Activated CD8-positive, alpha-beta memory T cell treated with anti-CD3 and anti-CD28 coated beads for 1 hour (primary cell): ENCODE measurements around the gene CCDC73.
"Not testable (repeated sequence)": the region's sequence is repeated elsewhere in the genome, so short reads cannot be mapped to it uniquely, and the experiment has no call there.

ENCODE experiments used
- DNase-seq, 2 donors: peaks; one replicate each; pipeline ENCODE4 v3.0.0-alpha.2; 2020; ENCODE audit warnings: low read depth in 1 of 2; ENCODE audit errors: extremely low read depth in 1 of 2

The CCDC73 gene

GRCh38 chr11:32809313-32809712 is 14.9 kb upstream of the CCDC73 start:
- DNase-seq = peak in 1 of 2 donors; percentile 10

GRCh38 chr11:32796425-32796824 is 2.0 kb upstream of the CCDC73 start:
- no peak for DNase-seq

- peak in 1 of 2 donors; percentile 43 for DNase-seq
Observed at GRCh38 chr11:32792948-32793475, 1.4 kb downstream of the CCDC73 start.

GRCh38 chr11:32792111-32792947 is 2.1 kb downstream of the CCDC73 start:
- no peak for DNase-seq

- no peak for DNase-seq
Observed at GRCh38 chr11:32790916-32791315, 3.5 kb downstream of the CCDC73 start.

GRCh38 chr11:32786811-32787210 is 7.7 kb downstream of the CCDC73 start:
- no peak for DNase-seq

GRCh38 chr11:32785262-32785661 is 9.2 kb downstream of the CCDC73 start:
- no peak for DNase-seq

- DNase-seq = no peak
Observed at GRCh38 chr11:32781721-32782120, 12.7 kb downstream of the CCDC73 start.

- DNase-seq = not testable (repeated sequence)
Observed at GRCh38 chr11:32780839-32781238, 13.6 kb downstream of the CCDC73 start.

GRCh38 chr11:32779136-32779535 is 15.3 kb downstream of the CCDC73 start:
- DNase-seq = no peak

GRCh38 chr11:32775908-32776307 is 18.6 kb downstream of the CCDC73 start:
- no peak for DNase-seq

GRCh38 chr11:32774081-32774480 is 20.4 kb downstream of the CCDC73 start:
- no peak for DNase-seq

- no peak for DNase-seq
Observed at GRCh38 chr11:32772731-32773130, 21.7 kb downstream of the CCDC73 start.

- not testable (repeated sequence) for DNase-seq
Observed at GRCh38 chr11:32761774-32762173, 32.7 kb downstream of the CCDC73 start.

GRCh38 chr11:32758291-32758690 is 36.2 kb downstream of the CCDC73 start:
- DNase-seq = no peak

- DNase-seq = not testable (repeated sequence)
Observed at GRCh38 chr11:32753181-32753580, 41.3 kb downstream of the CCDC73 start.

GRCh38 chr11:32752001-32752400 is 42.5 kb downstream of the CCDC73 start:
- DNase-seq = no peak

- DNase-seq = no peak
Observed at GRCh38 chr11:32751381-32751780, 43.1 kb downstream of the CCDC73 start.

- DNase-seq = no peak
Observed at GRCh38 chr11:32729976-32730375, 64.5 kb downstream of the CCDC73 start.

- no peak for DNase-seq
Observed at GRCh38 chr11:32723332-32723731, 71.1 kb downstream of the CCDC73 start.

- DNase-seq = no peak
Observed at GRCh38 chr11:32722255-32722654, 72.2 kb downstream of the CCDC73 start.

- DNase-seq = no peak
Observed at GRCh38 chr11:32713496-32713895, 81.0 kb downstream of the CCDC73 start.
